GM13977 (cell line): Measurements from ENCODE around the gene HOXB3.

ENCODE experiments used
- DNase-seq: peaks from one replicate; pipeline ENCODE4 v3.0.0; 2012; ENCODE audit warnings: low spot score
- in situ Hi-C: fragments of 300-500 bp; cut with MboI; formaldehyde crosslinking; loops from one replicate; pipeline ENCODE4 v1.12.0; 2022; ENCODE audit warnings: low sequenced_read_pairs, low pct_unique_long_range_greater_than_20kb, mixed read lengths, inconsistent platforms; ENCODE audit not compliant: unreplicated experiment
- TF ChIP-seq, protein P1 (sequence below): IDR thresholded peaks from 2 replicates; pipeline ENCODE4 v1.5.1; 2012; ENCODE audit warnings: mild to moderate bottlenecking, control low read depth; ENCODE audit not compliant: insufficient read depth; ENCODE audit errors: extremely low read depth, missing control alignments

HOXB3 gene

DNA sequence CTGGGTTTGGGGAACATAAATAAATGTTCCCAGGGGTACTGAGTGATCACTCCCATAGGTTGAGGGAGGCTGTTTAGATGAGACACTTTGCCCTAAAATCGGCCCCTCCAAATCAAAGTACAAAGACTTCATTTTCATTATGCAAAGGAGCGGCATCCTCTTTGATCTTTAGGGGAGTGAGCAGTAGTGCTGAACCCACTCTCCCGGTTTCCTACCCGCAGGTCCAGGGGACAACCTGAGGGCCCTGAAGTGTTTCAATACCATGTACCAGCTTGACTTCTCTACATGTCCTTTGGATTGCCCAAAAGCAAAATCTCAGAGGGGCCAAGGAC is 11.1 kb upstream of the HOXB3 start:
- TF ChIP-seq, protein P1, sequence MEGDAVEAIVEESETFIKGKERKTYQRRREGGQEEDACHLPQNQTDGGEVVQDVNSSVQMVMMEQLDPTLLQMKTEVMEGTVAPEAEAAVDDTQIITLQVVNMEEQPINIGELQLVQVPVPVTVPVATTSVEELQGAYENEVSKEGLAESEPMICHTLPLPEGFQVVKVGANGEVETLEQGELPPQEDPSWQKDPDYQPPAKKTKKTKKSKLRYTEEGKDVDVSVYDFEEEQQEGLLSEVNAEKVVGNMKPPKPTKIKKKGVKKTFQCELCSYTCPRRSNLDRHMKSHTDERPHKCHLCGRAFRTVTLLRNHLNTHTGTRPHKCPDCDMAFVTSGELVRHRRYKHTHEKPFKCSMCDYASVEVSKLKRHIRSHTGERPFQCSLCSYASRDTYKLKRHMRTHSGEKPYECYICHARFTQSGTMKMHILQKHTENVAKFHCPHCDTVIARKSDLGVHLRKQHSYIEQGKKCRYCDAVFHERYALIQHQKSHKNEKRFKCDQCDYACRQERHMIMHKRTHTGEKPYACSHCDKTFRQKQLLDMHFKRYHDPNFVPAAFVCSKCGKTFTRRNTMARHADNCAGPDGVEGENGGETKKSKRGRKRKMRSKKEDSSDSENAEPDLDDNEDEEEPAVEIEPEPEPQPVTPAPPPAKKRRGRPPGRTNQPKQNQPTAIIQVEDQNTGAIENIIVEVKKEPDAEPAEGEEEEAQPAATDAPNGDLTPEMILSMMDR: no peak

DNA sequence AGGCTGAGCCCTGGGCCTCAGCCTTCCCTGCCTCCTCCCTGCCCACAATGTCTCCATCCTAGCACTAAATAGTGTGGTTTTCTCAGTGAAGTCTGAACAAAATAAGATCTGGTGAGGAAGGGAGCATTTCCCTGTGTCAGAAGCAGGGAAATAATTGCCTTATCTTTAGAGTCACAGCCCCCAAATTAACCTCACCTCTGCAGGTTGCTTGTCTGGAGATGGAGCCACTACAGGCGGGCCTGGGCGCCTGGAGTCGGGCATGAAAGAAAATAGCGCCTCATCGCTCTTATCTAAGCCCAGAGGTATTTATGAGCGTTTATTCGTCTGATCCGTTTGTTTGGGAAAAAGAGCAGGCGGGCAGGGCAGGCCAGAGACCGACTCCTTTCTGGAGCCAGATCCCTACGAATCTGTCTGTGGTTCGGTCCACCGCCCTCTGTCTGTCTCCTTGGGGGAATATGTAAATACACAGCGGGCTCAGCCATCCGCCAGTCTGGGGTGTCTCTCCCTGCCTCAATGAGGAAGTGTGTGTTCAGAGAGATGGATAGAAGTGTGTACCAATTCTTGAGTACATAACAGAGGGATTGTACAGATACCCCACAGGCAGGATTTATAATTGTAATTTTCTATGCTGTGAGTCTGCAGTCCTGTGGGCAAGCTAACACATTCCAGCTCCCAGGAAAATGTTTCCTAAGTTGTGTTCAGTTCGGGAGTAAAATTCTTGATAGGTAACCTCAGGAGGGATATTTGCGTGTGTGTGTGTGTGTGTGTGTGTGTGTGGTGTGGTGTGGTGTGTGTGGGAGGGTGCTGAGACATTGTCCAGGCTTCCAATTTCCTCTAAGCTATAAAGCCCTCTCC is 10.4 kb upstream of the HOXB3 start:
- TF ChIP-seq, protein P1: no peak
- in situ Hi-C loops: no loop called here
- DNase-seq: no peak

More for the DNA sequence above, 11.1 kb upstream of the HOXB3 start:
- no peak for DNase-seq
- in situ Hi-C loops: no loop called here

DNA sequence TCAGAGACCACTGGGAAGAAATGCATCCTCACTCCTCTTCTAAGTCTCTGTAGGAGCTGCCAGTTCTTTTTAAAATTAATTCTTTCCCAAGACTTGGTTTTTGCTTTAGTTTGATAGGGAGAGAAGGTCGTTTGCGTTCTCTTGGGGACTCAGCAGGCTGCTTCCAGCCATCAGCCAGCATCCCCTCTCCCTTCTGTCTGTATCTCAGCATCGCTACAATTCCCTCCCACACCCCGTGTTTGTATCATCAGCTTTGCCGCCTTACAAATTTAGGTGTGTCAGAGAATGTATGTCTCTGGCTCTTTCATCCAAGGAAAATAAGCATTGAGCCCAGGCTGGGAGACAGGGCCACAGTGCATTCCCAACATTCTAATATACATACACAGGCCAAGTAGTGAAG is 9.3 kb upstream of the HOXB3 start:
- in situ Hi-C loops: no loop called here
- TF ChIP-seq, protein P1: no peak
- DNase-seq: no peak

- TF ChIP-seq, protein P1: no peak
- in situ Hi-C loops: no loop called here
- DNase-seq: no peak
These were observed 8.7 kb upstream of the HOXB3 start for GRCh38 chr17:48598736-48599135.

- no peak for DNase-seq
- TF ChIP-seq, protein P1: no peak
- in situ Hi-C loops: no loop called here
These were observed 8.0 kb upstream of the HOXB3 start for GRCh38 chr17:48597778-48598631.

GRCh38 chr17:48597528-48597777 is 7.4 kb upstream of the HOXB3 start:
- TF ChIP-seq, protein P1: no peak
- no peak for DNase-seq
- in situ Hi-C loops: no loop called here
